PC-3 (cell line): ENCODE results near the gene USP32. TPM values are rescaled to one million over a fixed set of nuclear protein-coding genes. Genes with fewer than 3 reads are reported as not detected.
A peak's percentile ranks its signal among the peaks of the same experiment; 100 is the strongest.

Experiments
- ATAC-seq: fragments of 200-7000 bp; cut with Tn5 transposase; 2 replicates; pipeline ENCODE4 v1.9.1; 2020; ENCODE audit warnings: mild to moderate bottlenecking, moderate library complexity
- BruUV-seq: library from RNA; stranded (reverse); fragments of 400-500 nt; replicated peaks from 2 replicates; lab custom pipeline; 2021; lab: Mats Ljungman, UMichigan
- CTCF ChIA-PET: fragments of 300-600 bp; sonication (Branson Sonifier 250); formaldehyde crosslinking; loops from one replicate; lab custom pipeline; 2022; ENCODE audit warnings: antibody characterized with exemption; lab: Charles Lee
- POLR2A ChIA-PET: fragments of 300-600 bp; sonication (Branson Sonifier 250); formaldehyde crosslinking; loops from one replicate; lab custom pipeline; 2022; ENCODE audit warnings: antibody characterized with exemption; ENCODE audit not compliant: unreplicated experiment; lab: Charles Lee
- DNase-seq: peaks from one replicate; pipeline ENCODE4 v3.0.0-alpha.2; 2015
- H2AFZ ChIP-seq: fragments of 300-600 bp; sonication (generic); 2 replicates; pipeline ENCODE4 v1.6.0; 2016; ENCODE audit warnings: antibody characterized with exemption, low read length
- H3F3A ChIP-seq: fragments of 300-600 bp; sonication (generic); one replicate; pipeline ENCODE4 v1.6.0; 2017; ENCODE audit warnings: antibody characterized with exemption, low read length, control low read depth, mild to moderate bottlenecking; ENCODE audit not compliant: unreplicated experiment
- H3K27ac ChIP-seq: fragments of 300-600 bp; sonication (generic); 2 replicates; pipeline ENCODE4 v1.5.1; 2016; ENCODE audit warnings: mild to moderate bottlenecking, low read length
- H3K27me3 ChIP-seq: fragments of 300-600 bp; sonication (generic); 2 replicates; pipeline ENCODE4 v1.6.1; 2016; ENCODE audit warnings: low read length, mixed read lengths
- H3K36me3 ChIP-seq: fragments of 300-600 bp; sonication (generic); 2 replicates; pipeline ENCODE4 v1.6.1; 2016; ENCODE audit warnings: low read depth, mixed run types, low read length, mixed read lengths
- H3K4me1 ChIP-seq: fragments of 300-600 bp; sonication (generic); 2 replicates; pipeline ENCODE4 v1.5.1; 2016; ENCODE audit warnings: low read length; ENCODE audit not compliant: insufficient read depth
- H3K4me2 ChIP-seq: fragments of 300-600 bp; sonication (generic); 2 replicates; pipeline ENCODE4 v1.6.0; 2016; ENCODE audit warnings: low read length
- H3K4me3 ChIP-seq: fragments of 300-600 bp; sonication (generic); 2 replicates; pipeline ENCODE4 v1.5.1; 2016; ENCODE audit warnings: mild to moderate bottlenecking, low read length, mixed read lengths
- H3K79me2 ChIP-seq: fragments of 300-600 bp; sonication (generic); 2 replicates; pipeline ENCODE4 v1.6.1; 2017; ENCODE audit warnings: low read length, mixed read lengths
- H3K9ac ChIP-seq: fragments of 300-600 bp; sonication (generic); 2 replicates; pipeline ENCODE4 v1.6.0; 2016; ENCODE audit warnings: mild to moderate bottlenecking, low read length
- H3K9me2 ChIP-seq: fragments of 300-600 bp; sonication (generic); replicated peaks from 2 replicates; pipeline ENCODE4 v1.6.1; 2016; ENCODE audit warnings: mixed run types, low read length, mixed read lengths
- H3K9me3 ChIP-seq: fragments of 300-600 bp; sonication (generic); 2 replicates; pipeline ENCODE4 v1.6.1; 2016; ENCODE audit warnings: low read length, mixed read lengths
- H4K20me1 ChIP-seq: fragments of 300-600 bp; sonication (generic); 2 replicates; pipeline ENCODE4 v1.6.1; 2016; ENCODE audit warnings: low read length, mixed read lengths
- CTCF ChIP-seq: fragments of 300-600 bp; sonication (generic); conservative IDR thresholded peaks from 2 replicates; pipeline ENCODE4 v1.5.1; 2017; ENCODE audit warnings: antibody characterized with exemption, low read depth, mild to moderate bottlenecking, low read length
- EZH2 ChIP-seq: fragments of 300-600 bp; sonication (generic); IDR thresholded peaks from one replicate; pipeline ENCODE4 v1.6.1; 2017; ENCODE audit warnings: antibody characterized with exemption, mild to moderate bottlenecking, low read length; ENCODE audit not compliant: unreplicated experiment
- EZH2phosphoT487 ChIP-seq: fragments of 300-600 bp; sonication (generic); IDR thresholded peaks from 2 replicates; pipeline ENCODE4 v1.6.1; 2018; ENCODE audit warnings: mild to moderate bottlenecking, antibody characterized with exemption, low read length, borderline replicate concordance
- intact Hi-C: fragments of 100-400 bp; cut with micrococcal nuclease; formaldehyde crosslinking; loops from 2 replicates; pipeline ENCODE4 v1.9.0; 2023
- total RNA-seq: library from RNA; depleted of rRNA; stranded (reverse); fragments of >200 nt; gene quantifications from 2 replicates; pipeline ENCODE4 v1.2.3, GENCODE V29; 2014

The USP32 gene
- total RNA-seq, 1 experiment from 2014 or later, result 34.1 TPM

GRCh38 chr17:60248618-60249289, 143.2 kb downstream of the USP32 start:
- Histone ChIP-seq H3K4me1 (no peaks in the 10 kb centered on the region), H4K20me1 (no peaks in the 10 kb centered on the region), H2AFZ (no peak overlapping the region), H3K9ac (no peak overlapping the region), H3K27ac (no peak overlapping the region), H3K36me3 (peaks cover 27% of the 10 kb centered on the region), H3K4me3 (no peak overlapping the region), H3K9me3 (no peaks in the 10 kb centered on the region), H3K79me2 (no peaks in the 10 kb centered on the region), H3K27me3 (no peaks in the 10 kb centered on the region), H3K9me2 (no peaks in the 10 kb centered on the region), H3F3A (no peaks in the 10 kb centered on the region), H3K4me2 (no peak overlapping the region)
- intact Hi-C loops, result no loop called here
- POLR2A ChIA-PET, result no interaction called here
- no TSS peak for BruUV-seq
- ATAC-seq (peak; percentile 13; the same call in 1 of the 2 replicates), DNase-seq (no peak)
- no peak for TF ChIP-seq CTCF
- no peak for TF ChIP-seq EZH2
- TF ChIP-seq EZH2phosphoT487, result no peak
- CTCF ChIA-PET, result interaction anchor here (0.6 kb wide), 1 partner anchor 17 kb away, joined by 3 read pairs; no protein-coding TSS in a partner anchor

- ATAC-seq (no peak), DNase-seq (no peak)
- Histone ChIP-seq H3K4me1 (no peaks in the 10 kb centered on the region), H3K9me3 (no peaks in the 10 kb centered on the region), H3K79me2 (no peaks in the 10 kb centered on the region), H3K4me2 (no peak overlapping the region), H4K20me1 (no peaks in the 10 kb centered on the region), H3K9me2 (no peaks in the 10 kb centered on the region), H3K27ac (no peak overlapping the region), H2AFZ (no peak overlapping the region), H3K9ac (no peak overlapping the region), H3F3A (no peaks in the 10 kb centered on the region), H3K27me3 (no peaks in the 10 kb centered on the region), H3K36me3 (peaks cover 27% of the 10 kb centered on the region), H3K4me3 (no peak overlapping the region)
- CTCF ChIA-PET, result interaction anchor here (0.6 kb wide), 1 partner anchor 17 kb away, joined by 3 read pairs; no protein-coding TSS in a partner anchor
- POLR2A ChIA-PET, result no interaction called here
- TF ChIP-seq EZH2, result no peak
- no peak for TF ChIP-seq EZH2phosphoT487
- TF ChIP-seq CTCF, result no peak
- no TSS peak for BruUV-seq
- intact Hi-C loops, result no loop called here
These were observed 144.0 kb downstream of the USP32 start for GRCh38 chr17:60247836-60248461.

- no peak for ATAC-seq
- Histone ChIP-seq H3K79me2 (no peaks in the 10 kb centered on the region), H4K20me1 (no peaks in the 10 kb centered on the region), H3K9me3 (no peaks in the 10 kb centered on the region), H3K9ac (no peak overlapping the region), H3K4me3 (no peak overlapping the region), H3K36me3 (peaks cover 17% of the 10 kb centered on the region), H3F3A (no peaks in the 10 kb centered on the region), H3K27me3 (no peaks in the 10 kb centered on the region), H3K9me2 (no peaks in the 10 kb centered on the region), H3K4me1 (no peaks in the 10 kb centered on the region), H3K27ac (no peak overlapping the region), H3K4me2 (no peak overlapping the region), H2AFZ (no peak overlapping the region)
- DNase-seq, result no peak
- intact Hi-C loops, result no loop called here
- POLR2A ChIA-PET, result interaction anchor here (0.8 kb wide), 1 partner anchor 60 kb away, joined by 10 read pairs; no protein-coding TSS in a partner anchor
- no TSS peak for BruUV-seq
- TF ChIP-seq CTCF (no peak), EZH2phosphoT487 (no peak), EZH2 (no peak)
- CTCF ChIA-PET, result no interaction called here
These were observed 147.3 kb downstream of the USP32 start for GRCh38 chr17:60244656-60245055.
